Erythroblast (primary cell): ENCODE data around the gene TPP1.

Experiments
- GATA1 ChIP-seq: IDR thresholded peaks from 2 replicates; pipeline ENCODE4 v1.6.1; 2011; ENCODE audit warnings: low read depth, mild to moderate bottlenecking, control low read depth, low read length, moderate library complexity
- POLR2A ChIP-seq: IDR thresholded peaks from 2 replicates; pipeline ENCODE4 v1.6.1; 2011; ENCODE audit warnings: mild to moderate bottlenecking, low read length

DNA sequence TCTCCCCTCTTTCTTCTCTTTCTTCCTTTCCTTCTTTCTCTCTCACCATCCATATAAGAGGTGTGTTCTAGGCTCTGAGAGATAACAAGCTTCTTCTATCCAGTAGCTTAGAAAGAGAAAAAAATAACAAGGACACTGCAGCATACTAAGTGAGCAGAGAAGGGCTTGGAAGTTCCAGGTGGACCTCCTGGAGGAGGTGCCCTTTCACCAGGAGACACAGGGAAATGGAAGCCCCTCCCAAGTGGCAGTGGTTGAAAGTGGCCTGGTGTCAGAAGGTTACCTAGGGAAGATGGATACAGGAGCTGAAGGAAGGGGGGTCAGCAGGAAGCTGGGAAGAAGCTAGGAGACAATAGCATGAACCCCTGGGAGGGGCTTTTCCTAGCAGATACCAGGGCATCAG, 30.9 kb upstream of the TPP1 start:
- TF ChIP-seq POLR2A (no peak), GATA1 (no peak)
